Measurements from ENCODE around the gene HSP90AB1. TPM values are rescaled to one million over a fixed set of nuclear protein-coding genes. Genes with fewer than 3 reads are reported as not detected.

Gene HSP90AB1
- total and polyA plus RNA-seq, 9 of the 15 experiments (the other 6 are each of a cell fraction or from before 2014, with no cell fraction given), result 1,780 to 3,358 (median 2,262) TPM

- no peak for TF ChIP-seq U2AF1 (optimal IDR thresholded peaks at IDR 0.05; ENCODE audit: low read depth, low read length)
- TF ChIP-seq MLLT1 (IDR thresholded peaks at IDR 0.05), result 0 out of 4 replicates have a peak, but pooled peaks of 1 of the 2 experiments have one; percentile 35
- TF ChIP-seq CBX3 (IDR thresholded peaks at IDR 0.05; ENCODE audit: borderline replicate concordance in 1 of 2, low read length in 2 of 2), result no peak; a peak in 1 of 3 replicates
- TF ChIP-seq RERE (CRISPR knock-in tag; IDR thresholded peaks at IDR 0.05; ENCODE audit: borderline replicate concordance), result 0 out of 2 replicates have a peak, but pooled peaks have one; percentile 69
- no peak for TF ChIP-seq ZNF347 (CRISPR knock-in tag; IDR thresholded peaks at IDR 0.05; ENCODE audit: low read depth)
- peak; percentile 12; the same call in 1 of the 2 replicates for TF ChIP-seq ZC3H8 (IDR thresholded peaks at IDR 0.05)
- TF ChIP-seq BMI1 (IDR thresholded peaks at IDR 0.05; ENCODE audit: low read length), result no peak
- TF ChIP-seq PPARD (CRISPR knock-in tag; IDR thresholded peaks at IDR 0.05), result no peak
- no peak for TF ChIP-seq CBX8 (IDR thresholded peaks at IDR 0.05; ENCODE audit: borderline replicate concordance, extremely low read depth, low read depth, low read length, poor library complexity, severe bottlenecking)
- TF ChIP-seq CBFA2T2 (conservative IDR thresholded peaks at IDR 0.05), result peak; percentile 99
- no peak for TF ChIP-seq RFX1 (IDR thresholded peaks at IDR 0.05)
- peak; percentile 16; the same call in 1 of the 2 replicates for TF ChIP-seq PHF8 (IDR thresholded peaks at IDR 0.05; ENCODE audit: borderline replicate concordance, low read length)
- TF ChIP-seq ZBTB26 (CRISPR knock-in tag; IDR thresholded peaks at IDR 0.05), result no peak
- TF ChIP-seq HINFP (tag; conservative IDR thresholded peaks at IDR 0.05; ENCODE audit: low read depth), result no peak
- no peak for TF ChIP-seq FOXA1 (IDR thresholded peaks at IDR 0.05; ENCODE audit: borderline replicate concordance)
- 0 out of 2 replicates have a peak, but pooled peaks have one; percentile 10 for TF ChIP-seq CHD2 (IDR thresholded peaks at IDR 0.05; ENCODE audit: low read depth, low read length)
- TF ChIP-seq ZBTB7A (IDR thresholded peaks at IDR 0.05; ENCODE audit: borderline replicate concordance, control insufficient read depth, low read depth, low read length), result peak; percentile 55; the same call in 1 of the 2 replicates
Measured at GRCh38 chr6:44225579-44226325, 21.1 kb upstream of the HSP90AB1 start (continued).

Data from K562 (cell line).